Stimulated activated CD8-positive, alpha-beta memory T cell treated with anti-CD3 and anti-CD28 coated beads, Interleukin-7, amount 100 ng/mL, for 24 hours (primary cell): ENCODE measurements around the gene METTL24.

Experiments
- DNase-seq: peaks from one replicate; pipeline ENCODE4 v3.0.0-alpha.2; 2020; ENCODE audit warnings: low read depth

METTL24 gene

DNA sequence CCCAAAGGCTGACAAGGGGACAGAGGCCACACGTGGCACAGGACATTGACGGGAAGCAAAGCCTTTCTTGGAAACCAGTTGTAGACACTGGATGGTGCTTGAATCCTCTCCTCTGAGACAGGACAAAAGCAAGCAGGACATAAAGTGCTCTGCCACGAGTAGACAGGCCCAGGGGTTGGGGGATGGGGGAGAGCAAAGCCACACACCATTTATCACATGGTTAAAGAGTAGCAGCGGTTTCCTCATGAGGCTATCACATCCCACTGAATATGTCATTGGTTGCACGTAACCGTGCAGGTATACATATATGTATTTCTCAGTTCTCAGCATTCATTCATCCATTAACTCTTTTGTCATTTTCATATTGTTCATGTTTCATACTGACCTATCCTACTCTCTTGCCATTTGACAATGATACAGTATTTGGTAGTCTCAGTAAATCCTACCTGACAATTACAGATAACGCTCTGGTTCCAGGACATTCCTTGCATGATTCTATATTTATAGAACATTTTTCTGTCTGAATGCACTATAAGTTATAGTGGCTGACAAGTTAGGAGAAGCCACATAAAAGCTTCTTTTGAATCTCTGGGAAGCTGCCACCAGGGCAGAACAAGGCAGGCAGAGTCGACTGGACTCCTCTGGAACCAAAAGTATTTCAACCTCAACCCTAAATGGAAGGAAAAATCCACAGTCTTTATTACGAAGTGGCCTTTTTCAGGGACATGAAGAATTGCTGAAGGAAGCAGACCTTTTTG is 23.5 kb downstream of the METTL24 start:
- DNase-seq = no peak

DNA sequence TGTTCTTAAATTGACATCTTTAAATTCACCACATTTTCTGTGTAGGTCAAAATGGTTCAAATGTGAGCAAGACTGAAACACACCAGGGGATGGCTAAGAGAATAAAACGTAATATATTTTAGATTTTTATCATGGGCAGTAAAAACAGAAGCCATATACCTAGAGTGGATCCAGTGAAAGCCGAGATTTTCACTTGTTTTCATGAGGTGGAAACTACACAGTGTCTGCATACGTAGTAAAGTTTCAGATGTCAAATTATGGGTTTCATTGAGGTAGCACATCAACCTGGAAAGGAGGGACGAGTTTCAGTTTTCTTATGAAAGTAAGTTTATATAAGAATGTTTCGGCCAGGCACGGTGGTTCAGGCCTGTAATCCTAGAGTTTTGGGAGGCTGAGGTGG is 25.9 kb downstream of the METTL24 start:
- no peak for DNase-seq

DNA sequence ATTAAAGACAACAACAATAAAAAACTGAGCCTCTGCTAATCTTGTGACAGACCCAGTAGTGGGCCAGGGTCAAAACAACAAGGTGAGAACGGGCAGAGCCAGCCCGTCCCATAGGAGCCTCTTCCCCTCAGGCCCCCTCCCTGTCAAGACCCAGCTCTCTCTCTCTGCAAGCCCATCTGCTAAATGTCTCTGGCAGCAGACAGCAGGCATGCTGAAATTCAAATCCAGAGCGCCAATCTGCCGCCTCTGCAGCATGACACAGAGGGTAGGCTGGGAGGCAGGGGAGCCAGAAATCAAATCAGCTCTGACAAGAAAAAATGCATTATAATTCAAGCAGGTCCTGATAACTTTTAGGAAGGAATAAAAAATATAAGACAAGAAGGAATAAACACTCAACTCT is 26.3 kb downstream of the METTL24 start:
- no peak for DNase-seq

DNA sequence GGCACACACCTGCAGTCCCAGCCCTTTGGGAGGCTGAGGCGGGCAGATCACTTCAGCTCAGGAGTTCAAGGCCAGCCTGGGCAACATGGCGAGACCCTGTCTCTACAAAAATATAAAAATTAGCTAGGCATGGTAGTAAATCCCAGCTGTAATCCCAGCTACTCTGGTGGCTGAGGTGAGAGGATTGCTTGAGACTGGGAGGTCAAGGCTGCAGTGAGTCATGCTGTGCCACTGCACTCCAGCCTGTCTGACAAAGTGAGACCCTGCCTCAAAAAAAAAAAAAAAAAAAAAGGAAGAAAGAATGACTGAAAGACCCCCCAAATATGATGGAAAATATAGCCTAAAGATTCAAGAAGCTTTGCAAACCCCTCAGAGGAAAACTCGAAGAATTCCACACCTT is 26.8 kb downstream of the METTL24 start:
- DNase-seq = no peak

DNA sequence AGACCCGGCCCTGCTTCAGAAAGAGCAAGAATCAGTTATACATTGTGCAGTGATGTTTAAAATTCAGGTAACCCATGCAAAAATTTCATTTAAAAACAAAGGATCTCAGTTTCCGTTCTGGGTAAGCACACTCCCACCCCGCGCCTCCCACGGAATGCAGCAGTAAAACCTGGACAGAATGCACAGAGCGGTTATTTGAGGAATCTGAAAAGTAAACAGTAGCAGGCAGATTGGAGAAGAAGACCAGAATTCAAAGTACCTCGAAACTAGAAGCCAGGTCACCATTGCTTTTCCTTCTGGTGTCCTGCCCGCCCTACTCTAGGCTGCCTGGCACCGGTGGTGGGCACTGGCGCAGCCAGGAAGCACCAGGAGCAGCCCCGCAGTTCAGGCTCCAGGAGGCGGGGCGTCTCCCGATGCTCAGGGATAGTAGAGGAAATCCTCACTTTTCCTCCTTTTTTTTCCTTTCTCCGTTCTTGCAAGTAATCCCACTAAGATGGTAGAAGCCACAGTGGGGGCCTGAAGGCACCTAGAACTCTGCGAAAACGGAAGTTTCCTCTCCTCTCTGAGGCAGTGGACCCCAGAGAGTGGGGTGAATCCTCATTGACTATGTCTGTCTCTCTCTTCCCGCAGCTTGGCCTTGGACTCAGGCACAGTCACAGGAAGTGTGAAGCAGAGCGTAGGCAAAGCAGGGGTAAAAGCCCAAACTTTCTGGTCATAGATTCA is 28.3 kb downstream of the METTL24 start:
- no peak for DNase-seq

DNA sequence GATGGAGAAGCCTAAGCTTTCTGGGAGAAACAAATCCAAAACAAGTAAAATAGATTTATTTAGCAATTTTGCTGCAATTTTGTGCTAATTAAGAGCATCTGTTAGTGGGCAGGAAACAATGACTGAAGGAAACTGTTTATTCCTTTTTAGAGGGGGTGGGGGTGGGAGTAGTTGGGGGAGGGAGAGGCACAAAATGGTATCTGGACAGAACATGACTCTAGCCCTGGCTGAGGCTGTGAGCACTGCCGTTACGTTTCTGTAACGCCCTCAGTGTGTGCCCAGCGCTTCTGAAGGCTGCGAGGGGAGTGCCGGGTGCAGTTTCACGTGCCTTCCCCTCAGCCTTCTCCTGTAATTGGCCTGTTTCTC is 28.8 kb downstream of the METTL24 start:
- no peak for DNase-seq

DNA sequence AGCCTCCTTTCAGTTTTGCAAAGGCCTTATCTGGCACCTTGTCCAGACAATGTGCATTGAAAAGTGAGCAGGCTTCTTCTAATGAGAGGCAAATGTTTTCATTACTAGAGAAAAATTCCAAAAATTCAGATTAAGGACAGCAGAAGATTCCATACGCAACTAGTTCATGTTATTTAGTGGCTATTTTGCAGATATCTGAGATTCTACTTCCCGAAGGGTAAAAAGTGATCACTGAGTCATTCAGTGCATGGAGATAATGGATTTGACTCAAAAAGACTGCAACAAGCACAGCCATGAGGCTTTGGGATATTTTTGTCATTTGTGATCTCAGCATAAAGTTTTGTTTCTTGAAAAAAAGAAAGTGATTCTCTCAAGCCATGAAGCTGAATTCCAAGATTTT is 29.9 kb downstream of the METTL24 start:
- DNase-seq = no peak

DNA sequence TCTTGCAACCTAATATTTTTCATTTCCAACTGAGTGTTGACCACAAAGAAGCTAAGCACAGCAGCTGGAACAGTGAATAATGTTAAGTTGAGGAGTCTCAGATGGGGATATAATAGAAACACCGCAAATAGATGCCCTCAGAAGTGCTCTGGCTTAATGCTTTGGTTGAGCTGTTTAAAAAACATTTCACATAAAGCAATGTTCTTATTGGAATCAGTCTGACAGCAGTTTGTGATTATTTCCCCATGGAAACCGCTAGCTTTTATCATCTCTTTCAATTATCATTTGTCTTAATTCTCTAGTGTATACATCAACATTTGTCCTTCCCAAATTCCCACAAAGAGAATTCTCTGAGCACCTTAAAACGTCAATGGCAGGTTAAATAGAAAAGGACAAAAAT is 30.8 kb downstream of the METTL24 start:
- DNase-seq = no peak

DNA sequence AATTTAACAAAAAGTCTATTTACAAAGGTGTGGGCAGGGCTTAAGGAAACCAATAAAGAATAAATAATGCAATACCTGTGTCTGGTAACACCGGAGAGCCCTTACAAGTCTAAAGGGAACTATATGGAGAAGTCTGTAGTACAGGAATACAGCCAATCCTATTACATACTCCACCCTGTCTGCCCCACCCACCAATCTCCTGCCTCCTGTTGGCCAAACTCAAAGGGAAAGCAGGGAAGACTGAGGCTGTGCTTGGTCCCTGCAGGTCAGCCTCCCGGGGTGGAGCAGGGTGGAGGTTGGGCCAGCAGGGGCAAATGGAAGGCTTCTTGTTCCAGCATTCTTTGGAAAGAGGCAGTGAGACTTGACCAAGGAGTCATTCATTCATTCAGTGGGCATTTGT is 31.5 kb downstream of the METTL24 start:
- no peak for DNase-seq

DNA sequence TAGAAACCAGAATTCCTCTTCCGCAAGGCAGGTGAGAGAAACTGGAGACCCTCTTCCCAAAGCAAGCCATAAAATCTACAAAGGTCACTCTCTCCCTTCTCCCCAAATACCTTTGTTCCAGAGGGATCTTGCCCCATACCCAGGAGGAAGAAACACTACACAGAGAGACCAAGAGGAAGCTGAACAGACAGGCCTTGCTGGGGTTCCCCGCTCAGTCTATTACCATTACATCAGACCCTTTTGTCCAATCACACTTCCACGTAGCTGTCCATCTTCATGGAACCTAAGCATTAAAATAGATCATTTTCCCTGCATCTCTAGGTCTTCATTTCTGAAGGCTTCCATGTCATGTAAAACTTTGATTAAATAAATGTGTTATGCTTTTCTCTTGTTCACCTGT is 32.1 kb downstream of the METTL24 start:
- no peak for DNase-seq

DNA sequence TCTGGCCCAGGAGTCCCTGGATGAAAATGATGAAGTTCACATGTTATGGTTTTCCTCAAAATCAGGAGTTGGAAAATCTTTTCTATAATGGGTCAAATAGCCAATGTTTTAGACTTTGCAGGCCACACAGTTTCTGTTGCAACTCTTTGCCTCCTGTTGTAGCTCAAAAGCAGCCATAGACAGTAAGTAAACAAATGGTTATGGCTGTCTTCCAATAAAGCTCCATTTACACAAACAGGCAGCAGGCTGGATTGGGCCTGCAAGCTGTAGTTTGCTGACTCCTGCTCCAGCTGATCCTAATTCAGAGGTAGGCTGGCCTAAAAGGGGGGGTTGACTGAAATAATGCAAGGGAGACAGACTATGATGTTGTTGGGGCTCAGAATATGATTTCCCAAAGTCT is 33.0 kb downstream of the METTL24 start:
- DNase-seq = no peak

DNA sequence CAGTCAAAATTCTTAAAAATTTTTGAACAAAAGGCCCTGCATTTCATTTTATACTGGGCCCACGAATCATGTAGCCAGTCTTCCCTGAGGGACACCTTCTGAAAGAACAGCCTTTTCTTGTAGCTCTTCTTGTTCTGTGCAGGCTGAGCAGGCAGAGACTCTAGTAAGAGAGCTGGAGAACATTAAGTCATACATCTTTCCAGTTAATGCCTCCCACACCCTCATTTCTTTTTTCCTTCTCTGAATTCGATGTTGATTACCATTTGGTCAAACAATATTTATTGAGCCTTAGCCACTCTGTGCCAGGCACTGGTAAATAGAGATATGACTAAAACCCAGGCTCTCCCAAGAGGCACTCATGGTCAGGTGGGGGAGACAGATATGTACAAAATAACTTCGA is 33.6 kb downstream of the METTL24 start:
- no peak for DNase-seq

DNA sequence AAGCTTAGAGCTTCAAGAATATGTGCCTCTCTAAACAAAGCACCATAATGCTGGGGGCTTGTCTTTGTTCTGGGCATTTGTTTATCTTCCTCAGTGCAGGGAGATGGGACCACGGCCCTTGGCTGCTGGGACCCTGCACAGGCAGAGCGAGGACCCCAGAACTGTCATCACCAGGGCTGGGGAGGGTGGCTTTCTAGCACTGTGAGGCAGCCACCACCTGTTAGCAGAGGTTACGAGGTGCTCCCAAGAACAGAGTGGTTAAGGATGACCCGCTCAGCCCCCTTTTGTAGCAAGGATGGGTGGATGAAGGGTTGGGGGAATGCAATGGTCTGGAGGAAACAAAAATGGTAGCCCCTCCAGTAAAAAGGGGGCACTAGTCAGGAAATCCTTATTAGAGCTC is 34.9 kb downstream of the METTL24 start:
- DNase-seq = no peak

DNA sequence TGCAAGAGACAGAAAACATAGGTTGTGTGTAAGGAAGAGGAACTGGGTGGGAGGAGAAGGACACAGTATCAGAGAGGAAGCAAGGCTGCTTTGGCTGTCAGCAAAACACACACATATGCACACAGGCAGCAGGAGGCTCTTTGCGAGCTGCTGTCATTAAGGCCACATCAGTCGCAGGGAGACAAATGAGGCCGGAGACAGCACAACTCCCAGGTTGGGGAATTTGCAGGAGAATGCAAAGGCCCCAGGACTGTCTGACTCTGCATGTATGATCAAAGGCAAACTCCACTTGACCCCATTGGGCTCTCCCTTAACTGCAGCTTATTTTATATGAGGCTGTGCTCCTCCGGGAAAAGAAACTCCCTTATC is 35.3 kb downstream of the METTL24 start:
- no peak for DNase-seq

DNA sequence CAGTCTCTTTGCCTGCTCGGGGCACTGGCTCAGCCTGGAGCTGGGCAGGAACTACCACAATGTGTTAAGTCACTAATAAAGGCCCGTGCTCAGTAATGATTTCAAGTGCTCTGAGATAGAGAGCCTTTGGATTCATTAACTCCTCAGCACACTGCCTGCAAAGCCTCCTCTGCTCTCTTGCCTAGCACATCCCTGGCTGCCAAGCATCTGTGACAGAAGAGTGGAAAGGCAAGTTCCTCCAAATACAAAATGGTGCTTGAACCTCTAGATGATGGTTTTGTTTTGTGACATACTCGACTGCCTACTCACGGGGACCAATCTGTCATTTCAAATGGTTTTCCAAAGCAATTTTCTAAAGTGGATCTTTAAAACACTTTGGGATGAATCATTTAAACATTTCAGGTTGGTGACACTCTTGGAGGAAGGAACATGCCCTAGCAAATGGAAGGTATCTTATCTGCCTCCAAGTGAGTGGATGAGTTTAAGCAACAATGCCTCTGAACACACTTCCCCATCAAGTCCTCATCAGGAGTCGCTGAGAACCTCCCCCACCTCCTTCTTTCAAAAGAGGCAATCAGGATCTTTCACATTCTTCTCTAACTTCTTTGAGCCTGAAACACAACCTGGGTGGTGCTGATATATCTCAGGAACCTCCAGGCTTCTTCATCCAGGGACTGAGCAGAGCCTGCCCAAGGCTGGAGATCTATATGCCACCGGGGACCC is 35.8 kb downstream of the METTL24 start:
- DNase-seq = no peak

DNA sequence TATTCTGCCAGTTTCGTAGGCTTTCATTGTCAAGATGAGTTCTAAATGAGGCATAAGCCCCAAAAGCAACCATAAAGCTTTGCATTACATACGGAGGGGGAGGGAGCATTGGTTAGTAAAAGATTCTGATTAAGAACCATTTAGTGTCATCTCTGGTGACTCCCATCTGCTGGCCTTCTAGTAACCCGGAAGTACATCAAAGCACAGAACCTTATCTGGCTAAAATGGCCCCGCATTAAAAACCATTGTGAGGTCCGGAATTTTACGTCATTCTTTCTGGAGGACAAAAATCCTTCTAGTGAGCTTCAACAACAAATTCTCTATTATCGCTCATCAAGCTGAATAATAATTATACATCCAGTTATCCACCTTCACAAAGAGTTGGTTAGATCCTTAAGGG is 37.8 kb downstream of the METTL24 start:
- no peak for DNase-seq

DNA sequence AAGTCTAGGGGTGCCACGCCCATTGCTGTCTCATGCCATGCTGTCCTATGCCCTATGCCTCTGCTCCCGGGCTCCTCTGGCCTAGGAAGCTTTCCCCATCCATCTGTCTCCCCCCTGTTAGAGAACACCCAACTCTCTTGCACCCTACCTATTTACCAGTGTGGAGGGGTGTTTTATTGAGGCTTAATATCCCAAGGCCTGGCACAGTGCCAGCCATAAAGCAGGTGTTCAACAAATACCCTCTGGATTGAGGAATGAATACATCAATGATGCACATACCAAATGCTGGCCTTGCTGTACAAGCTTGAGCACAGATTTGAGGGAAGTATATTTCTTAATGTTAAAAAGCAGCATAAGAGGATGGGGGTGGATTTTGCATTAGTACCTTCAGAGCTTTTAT is 38.3 kb downstream of the METTL24 start:
- no peak for DNase-seq

DNA sequence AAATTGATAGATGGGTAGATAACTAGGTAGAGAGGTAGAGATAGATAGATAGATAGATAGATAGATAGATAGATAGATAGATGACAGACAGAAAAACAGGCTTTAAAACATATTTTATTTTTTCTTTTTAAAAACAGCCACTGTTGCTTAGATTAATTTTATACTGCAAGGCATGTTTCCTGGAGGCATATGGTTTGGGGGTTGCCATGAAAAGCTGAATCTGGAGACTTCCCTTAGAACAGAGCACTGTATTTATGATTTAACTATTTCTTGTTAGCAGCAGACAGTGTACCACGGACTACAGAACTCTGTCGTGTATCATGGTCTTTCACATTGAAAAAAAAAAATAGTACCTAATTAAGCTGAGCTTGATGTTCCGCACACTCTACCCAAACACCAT is 38.8 kb downstream of the METTL24 start:
- no peak for DNase-seq

DNA sequence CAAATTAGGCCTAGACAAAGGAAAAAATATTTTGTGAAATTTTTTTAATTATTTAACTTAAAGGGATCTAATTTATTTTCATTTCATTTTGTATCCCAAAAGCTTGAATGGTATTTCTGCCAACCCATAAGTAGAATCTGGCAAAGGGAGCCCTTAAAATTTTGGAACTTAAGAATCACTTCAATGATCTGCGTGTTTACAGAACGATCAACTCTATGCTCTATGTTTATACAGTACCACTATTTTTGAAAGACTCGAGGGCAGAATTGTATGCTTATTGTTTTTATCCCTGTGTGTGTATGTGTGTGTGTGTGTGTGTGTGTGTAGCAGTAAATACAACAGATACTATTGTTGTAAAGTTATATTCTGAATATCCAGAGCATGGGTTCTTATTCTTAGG is 39.2 kb downstream of the METTL24 start:
- no peak for DNase-seq

DNA sequence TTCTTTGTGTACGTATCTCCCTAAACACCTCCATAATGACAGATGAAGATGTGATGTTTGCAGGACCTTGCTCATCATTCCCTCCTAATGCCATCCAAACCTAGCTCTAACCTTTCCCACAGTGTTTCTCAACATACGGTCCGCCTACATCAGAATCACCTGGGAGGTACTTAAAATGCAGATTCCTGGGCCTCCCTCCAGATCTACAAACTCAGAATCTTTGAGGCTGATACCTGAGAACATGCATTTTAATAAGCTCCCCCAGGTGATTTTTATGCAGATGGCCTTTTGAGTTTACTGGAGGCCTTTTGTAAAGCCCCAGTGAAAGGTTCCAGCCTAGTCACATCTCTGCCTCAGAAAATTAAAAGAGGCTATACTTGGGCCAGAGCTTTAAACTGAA is 40.5 kb downstream of the METTL24 start:
- no peak for DNase-seq

DNA sequence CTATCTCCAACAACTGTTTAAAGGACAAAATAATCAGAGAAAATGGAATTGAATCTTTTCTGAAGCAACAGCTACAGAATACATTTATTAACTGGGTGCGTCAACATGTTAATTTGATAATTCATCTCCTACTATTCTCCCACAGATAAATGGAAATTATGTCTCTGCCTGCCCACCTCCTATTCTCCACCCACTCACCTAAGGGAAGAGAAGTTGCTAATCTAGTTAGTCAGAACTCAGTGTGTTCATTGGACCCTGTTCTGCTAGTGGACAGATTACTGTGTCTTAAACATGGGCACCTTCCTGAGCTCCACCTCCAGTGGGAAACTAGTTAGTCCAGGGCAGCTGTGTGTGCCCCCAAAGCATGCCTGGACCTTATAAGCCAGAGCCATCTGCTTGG is 41.0 kb downstream of the METTL24 start:
- no peak for DNase-seq

DNA sequence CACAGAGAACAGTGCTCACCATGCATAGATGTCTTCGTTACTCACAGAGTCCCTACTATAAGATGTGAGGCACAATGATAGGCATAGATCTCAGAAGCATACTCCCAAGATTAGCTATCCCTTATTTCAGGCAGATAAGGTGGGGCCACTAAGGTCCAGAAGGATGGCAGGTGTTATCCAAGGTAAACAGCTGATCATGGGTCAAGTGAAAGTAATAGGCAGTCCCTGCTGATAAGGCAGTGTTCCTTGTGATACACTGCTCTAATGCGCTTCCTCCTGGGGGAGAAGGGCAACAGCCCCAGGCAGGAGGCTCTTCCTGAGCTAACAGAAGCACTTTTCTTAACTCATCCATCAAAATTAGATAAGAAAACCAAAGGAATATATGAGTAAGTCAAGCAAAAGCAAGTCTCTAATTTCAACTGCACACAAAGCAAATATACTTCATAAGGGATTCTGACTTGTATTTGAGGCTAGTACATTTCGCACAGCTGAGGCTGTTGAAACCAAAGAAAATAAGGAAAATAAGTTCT is 42.2 kb downstream of the METTL24 start:
- DNase-seq = no peak

DNA sequence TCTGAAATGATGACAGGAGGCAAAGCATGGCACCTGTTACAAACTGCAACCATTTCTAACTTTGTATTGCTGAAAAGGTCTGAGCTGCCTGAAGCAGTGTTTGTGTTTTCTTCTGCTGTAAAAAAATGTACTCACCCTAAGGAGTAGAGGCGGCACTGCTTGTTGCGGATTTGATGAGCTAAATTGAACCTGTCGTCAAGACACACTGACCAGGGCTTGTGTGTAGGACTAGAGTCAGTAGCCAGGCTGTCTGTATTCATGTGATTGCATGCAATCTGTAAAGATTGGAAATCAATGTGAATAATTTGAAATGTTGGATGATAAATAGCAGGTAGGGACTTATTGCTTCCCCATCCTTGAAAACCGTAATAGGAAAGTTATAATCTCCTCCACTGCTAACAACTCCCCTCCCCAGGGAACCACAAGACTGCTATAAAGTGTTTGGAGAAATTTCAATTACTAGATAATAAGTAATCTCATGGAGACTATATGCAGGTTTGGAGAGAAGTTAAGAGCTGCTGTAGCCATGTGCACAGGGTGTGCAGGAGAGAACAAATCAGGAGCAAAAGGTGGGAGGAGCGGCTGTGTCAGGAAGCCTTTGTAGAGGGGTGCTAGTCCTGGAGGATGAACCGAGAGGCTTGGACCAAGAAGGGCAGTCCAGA is 42.8 kb downstream of the METTL24 start:
- DNase-seq = no peak
